ENCODE measurements around the gene MGAT5.
A peak's percentile ranks its signal among the peaks of the same experiment; 100 is the strongest.

MGAT5 gene

DNA sequence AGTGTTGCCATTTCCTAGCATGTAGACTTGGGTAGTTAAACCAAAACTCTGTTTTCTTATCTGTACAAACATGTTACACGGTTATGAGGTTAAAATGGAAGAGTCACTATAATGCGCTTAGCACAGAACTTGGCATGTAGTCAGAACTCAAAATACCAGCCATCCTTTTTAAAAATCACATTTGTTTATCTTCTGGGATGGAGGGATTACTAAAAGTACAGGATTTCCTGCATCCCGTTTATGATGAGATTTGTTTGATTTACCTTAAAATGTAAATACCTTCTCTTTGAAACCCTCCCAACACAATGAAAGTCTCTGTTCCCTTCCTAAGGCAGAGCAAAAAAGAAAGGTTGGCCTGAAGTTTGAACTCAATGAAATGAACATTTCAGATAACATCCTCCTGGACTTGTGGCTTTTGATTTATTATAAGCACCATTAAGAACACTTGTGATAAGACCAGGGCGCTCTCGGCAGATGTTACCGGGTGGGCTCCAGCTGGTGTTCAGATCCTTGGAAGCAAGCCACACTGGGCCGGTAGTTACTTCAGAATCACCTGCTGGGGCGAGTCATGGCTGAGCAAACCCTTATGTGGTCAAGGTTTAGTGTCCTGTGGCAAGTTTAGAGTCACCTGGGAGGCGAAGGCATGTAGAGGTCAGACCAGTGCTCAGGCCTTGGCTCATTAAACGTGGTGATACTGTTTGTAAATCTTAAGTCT is 105.7 kb downstream of the MGAT5 start:
- Histone ChIP-seq H3K4me1 (ENCODE audit: control insufficient read depth in 1 of 2, insufficient read depth in 2 of 2, low read length in 2 of 2) (peaks cover 0 to 16% of the 10 kb centered on the region in 2 donors), H3K36me3 (ENCODE audit: control insufficient read depth in 1 of 2, insufficient read depth in 2 of 2, low read length in 2 of 2) (peaks cover 10 to 12% of the 10 kb centered on the region in 2 donors), H3K4me3 (ENCODE audit: low read depth in 1 of 2, low read length in 2 of 2) (no peak overlapping the region), H3K27ac (ENCODE audit: low read length) (no peak overlapping the region), H3K27me3 (ENCODE audit: low read depth, low read length) (no peaks in the 10 kb centered on the region), H3K9me3 (ENCODE audit: control insufficient read depth in 1 of 2, low read length in 2 of 2) (no peaks in the 10 kb centered on the region)

DNA sequence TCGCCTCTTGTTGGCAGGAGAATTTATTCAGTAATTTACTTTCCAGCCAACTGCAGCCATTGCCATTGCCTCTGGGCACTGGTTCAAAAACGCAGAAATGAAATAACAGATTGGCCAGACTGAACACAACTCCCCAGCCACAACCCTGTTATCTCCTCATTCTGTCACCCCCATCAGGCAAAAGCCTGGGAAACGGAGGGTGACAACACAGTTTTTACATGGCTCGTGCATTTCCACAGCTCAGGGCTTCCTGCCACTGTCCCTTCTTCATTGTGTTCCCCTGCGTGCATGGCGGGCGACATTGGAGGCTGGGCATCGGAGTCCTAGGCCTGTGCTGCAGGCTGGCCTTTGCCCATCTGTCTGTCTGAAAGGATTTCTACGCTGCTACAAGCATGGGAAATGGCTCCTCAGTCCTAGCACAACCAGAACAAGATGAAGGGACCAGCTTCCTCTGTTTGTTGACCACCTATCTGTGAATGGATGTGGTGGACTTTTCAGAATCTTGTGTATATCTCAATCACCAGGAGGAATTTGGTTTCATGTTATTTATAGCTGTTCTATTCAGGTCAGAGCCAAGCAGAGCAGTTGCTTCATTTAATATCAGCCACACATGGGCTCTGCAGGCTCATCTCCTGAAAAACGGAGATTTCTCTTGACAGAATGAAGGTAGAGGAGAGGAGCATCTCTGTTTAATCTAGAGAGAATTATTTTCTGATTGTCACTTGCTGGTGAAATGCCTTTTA is 107.0 kb downstream of the MGAT5 start:
- H3K27ac ChIP-seq (ENCODE audit: low read length) = no peak overlapping the region
- peaks cover 10 to 12% of the 10 kb centered on the region in 2 donors for H3K36me3 ChIP-seq (ENCODE audit: control insufficient read depth in 1 of 2, insufficient read depth in 2 of 2, low read length in 2 of 2)
- H3K27me3 ChIP-seq (ENCODE audit: low read depth, low read length) = no peaks in the 10 kb centered on the region
- H3K4me1 ChIP-seq (ENCODE audit: control insufficient read depth in 1 of 2, insufficient read depth in 2 of 2, low read length in 2 of 2) = peaks cover 0 to 16% of the 10 kb centered on the region in 2 donors
- H3K4me3 ChIP-seq (ENCODE audit: low read depth in 1 of 2, low read length in 2 of 2) = peak overlapping the region in 1 of 2 donors; percentile 26
- no peaks in the 10 kb centered on the region for H3K9me3 ChIP-seq (ENCODE audit: control insufficient read depth in 1 of 2, low read length in 2 of 2)

DNA sequence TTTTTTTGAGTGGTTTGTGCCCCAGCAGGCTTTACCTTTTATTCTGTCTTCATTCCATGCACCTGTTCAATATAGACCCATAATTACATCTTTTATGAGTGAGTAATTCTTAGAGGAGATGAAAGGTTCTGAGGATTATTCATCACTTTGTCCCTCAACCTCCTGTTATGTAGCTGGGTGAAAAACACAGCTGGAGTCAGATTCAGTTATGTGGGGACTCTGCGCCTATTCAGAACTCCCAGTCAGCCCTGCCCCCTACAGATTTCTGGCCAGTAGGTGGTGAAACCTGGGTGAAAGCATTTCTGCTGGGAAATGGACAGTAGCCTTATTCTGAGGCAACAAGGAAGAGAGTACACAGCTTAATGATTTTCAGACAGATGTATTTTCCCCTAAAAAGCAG is 107.8 kb downstream of the MGAT5 start:
- Histone ChIP-seq H3K27me3 (ENCODE audit: low read depth, low read length) (no peaks in the 10 kb centered on the region), H3K36me3 (ENCODE audit: control insufficient read depth in 1 of 2, insufficient read depth in 2 of 2, low read length in 2 of 2) (peaks cover 10 to 12% of the 10 kb centered on the region in 2 donors), H3K4me3 (ENCODE audit: low read depth in 1 of 2, low read length in 2 of 2) (no peak overlapping the region), H3K27ac (ENCODE audit: low read length) (no peak overlapping the region), H3K9me3 (ENCODE audit: control insufficient read depth in 1 of 2, low read length in 2 of 2) (no peaks in the 10 kb centered on the region), H3K4me1 (ENCODE audit: control insufficient read depth in 1 of 2, insufficient read depth in 2 of 2, low read length in 2 of 2) (peaks cover 0 to 16% of the 10 kb centered on the region in 2 donors)

DNA sequence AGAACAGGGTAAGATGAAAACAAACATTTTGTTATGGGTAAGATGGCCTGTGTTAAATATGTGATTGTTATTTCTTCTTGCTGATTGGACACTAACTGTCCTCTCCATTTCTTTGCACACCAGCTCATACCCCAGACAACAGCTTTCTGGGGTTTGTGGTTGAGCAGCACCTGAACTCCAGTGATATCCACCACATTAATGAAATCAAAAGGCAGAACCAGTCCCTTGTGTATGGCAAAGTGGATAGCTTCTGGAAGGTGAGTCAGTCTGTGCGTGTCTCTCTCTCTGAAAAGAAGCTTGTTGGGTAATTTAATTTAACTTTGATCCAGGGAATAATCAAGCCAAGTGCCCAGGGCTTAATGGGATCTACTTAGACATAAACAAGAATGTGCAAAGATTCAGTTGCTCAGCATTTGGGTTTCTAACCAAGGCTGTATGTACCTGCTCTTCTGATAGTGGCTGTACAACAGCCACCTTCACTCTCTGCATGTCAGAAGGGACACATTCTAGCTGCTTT is 108.3 kb downstream of the MGAT5 start:
- no peaks in the 10 kb centered on the region for H3K9me3 ChIP-seq (ENCODE audit: control insufficient read depth in 1 of 2, low read length in 2 of 2)
- peaks cover 10 to 12% of the 10 kb centered on the region in 2 donors for H3K36me3 ChIP-seq (ENCODE audit: control insufficient read depth in 1 of 2, insufficient read depth in 2 of 2, low read length in 2 of 2)
- H3K4me3 ChIP-seq (ENCODE audit: low read depth in 1 of 2, low read length in 2 of 2) = no peak overlapping the region
- H3K4me1 ChIP-seq (ENCODE audit: control insufficient read depth in 1 of 2, insufficient read depth in 2 of 2, low read length in 2 of 2) = peaks cover 0 to 16% of the 10 kb centered on the region in 2 donors
- H3K27ac ChIP-seq (ENCODE audit: low read length) = no peak overlapping the region
- no peaks in the 10 kb centered on the region for H3K27me3 ChIP-seq (ENCODE audit: low read depth, low read length)

DNA sequence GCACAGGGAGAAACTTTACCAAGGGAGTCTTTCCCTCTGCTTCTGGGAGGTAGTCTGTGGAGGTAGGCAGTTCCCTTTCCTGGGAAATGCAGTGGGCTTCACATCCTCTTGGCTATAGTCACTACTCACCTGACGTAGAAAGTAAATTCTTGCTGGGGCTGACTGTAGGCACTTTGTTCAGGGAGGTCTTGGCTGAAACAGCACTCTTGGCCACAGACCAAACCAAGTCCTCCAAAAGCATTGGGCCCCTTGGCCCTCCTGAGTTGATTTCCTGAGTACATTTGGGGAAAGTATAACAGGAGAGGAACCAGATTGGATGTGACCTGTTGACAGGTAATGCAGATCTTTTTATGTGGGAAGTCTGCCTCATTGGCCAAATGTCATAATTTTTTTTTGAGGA is 108.9 kb downstream of the MGAT5 start:
- H3K4me3 ChIP-seq (ENCODE audit: low read depth in 1 of 2, low read length in 2 of 2) = no peak overlapping the region
- no peaks in the 10 kb centered on the region for H3K9me3 ChIP-seq (ENCODE audit: control insufficient read depth in 1 of 2, low read length in 2 of 2)
- no peak overlapping the region for H3K27ac ChIP-seq (ENCODE audit: low read length)
- peaks cover 0 to 20% of the 10 kb centered on the region in 2 donors for H3K4me1 ChIP-seq (ENCODE audit: control insufficient read depth in 1 of 2, insufficient read depth in 2 of 2, low read length in 2 of 2)
- no peaks in the 10 kb centered on the region for H3K27me3 ChIP-seq (ENCODE audit: low read depth, low read length)
- peaks cover 10 to 12% of the 10 kb centered on the region in 2 donors for H3K36me3 ChIP-seq (ENCODE audit: control insufficient read depth in 1 of 2, insufficient read depth in 2 of 2, low read length in 2 of 2)

DNA sequence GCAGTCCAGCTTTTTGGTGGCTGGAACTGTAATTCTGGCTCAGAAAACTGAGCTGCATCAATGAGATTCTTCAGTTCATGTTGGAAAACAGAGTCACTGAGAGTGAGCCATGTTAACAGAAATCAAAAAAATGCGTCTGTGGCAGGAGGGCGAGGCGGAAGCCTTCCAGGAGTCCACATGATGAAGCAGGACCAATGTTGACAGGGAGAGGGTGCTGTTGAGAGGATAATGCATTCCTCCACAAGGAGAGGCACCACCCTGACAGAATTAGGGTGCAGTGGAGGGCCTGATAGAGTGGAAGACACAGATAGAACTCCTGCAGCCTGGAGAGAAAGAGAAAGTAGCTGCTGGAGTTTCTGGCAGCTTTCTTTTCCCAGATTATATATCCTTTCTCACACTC is 111.5 kb downstream of the MGAT5 start:
- H3K36me3 ChIP-seq (ENCODE audit: control insufficient read depth in 1 of 2, insufficient read depth in 2 of 2, low read length in 2 of 2) = peaks cover 10 to 12% of the 10 kb centered on the region in 2 donors
- H3K27ac ChIP-seq (ENCODE audit: low read length) = no peak overlapping the region
- H3K4me3 ChIP-seq (ENCODE audit: low read depth in 1 of 2, low read length in 2 of 2) = no peak overlapping the region
- H3K4me1 ChIP-seq (ENCODE audit: control insufficient read depth in 1 of 2, insufficient read depth in 2 of 2, low read length in 2 of 2) = peaks cover 0 to 26% of the 10 kb centered on the region in 2 donors
- no peaks in the 10 kb centered on the region for H3K9me3 ChIP-seq (ENCODE audit: control insufficient read depth in 1 of 2, low read length in 2 of 2)
- no peaks in the 10 kb centered on the region for H3K27me3 ChIP-seq (ENCODE audit: low read depth, low read length)

DNA sequence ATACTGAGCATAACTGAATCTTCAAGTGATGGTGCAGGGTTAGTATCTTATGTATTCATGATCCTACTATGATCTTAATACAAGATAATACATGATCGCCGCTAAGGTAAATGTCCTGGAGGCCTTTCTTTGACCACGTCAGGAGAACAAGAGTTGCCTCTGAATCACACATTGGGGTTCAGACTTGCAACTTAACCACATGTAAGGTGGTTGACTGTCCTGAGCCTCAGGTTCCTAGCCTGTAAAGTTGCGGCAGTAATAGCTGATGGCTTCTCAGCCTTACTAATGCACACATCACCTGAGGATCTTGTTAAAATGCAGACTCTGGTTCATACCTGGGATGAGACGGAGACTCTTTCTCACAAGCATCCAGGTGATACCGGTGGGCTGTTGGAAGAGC is 112.5 kb downstream of the MGAT5 start:
- H3K27me3 ChIP-seq (ENCODE audit: low read depth, low read length) = no peaks in the 10 kb centered on the region
- H3K9me3 ChIP-seq (ENCODE audit: control insufficient read depth in 1 of 2, low read length in 2 of 2) = no peaks in the 10 kb centered on the region
- H3K4me1 ChIP-seq (ENCODE audit: control insufficient read depth in 1 of 2, insufficient read depth in 2 of 2, low read length in 2 of 2) = peaks cover 0 to 20% of the 10 kb centered on the region in 2 donors
- peaks cover 10 to 12% of the 10 kb centered on the region in 2 donors for H3K36me3 ChIP-seq (ENCODE audit: control insufficient read depth in 1 of 2, insufficient read depth in 2 of 2, low read length in 2 of 2)
- no peak overlapping the region for H3K4me3 ChIP-seq (ENCODE audit: low read depth in 1 of 2, low read length in 2 of 2)
- no peak overlapping the region for H3K27ac ChIP-seq (ENCODE audit: low read length)

DNA sequence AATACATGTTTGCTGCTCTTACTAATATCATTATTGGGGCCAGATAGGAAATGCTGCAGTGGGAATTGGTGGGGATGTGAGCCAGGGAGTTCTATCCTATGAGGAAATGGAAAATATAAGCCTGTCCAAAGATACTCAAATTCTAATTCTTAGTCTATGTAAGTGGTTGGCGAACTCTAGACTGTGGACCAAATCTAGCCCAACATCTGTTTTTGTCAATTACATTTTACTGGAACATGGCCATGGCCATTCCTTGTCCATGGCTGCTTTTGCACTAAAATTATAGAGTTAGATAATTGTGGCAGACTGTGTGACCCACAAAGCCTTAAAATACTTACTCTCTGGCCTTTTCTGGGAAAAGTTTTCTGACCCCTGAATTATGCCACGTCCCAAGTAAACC is 113.3 kb downstream of the MGAT5 start:
- Histone ChIP-seq H3K4me3 (ENCODE audit: low read depth in 1 of 2, low read length in 2 of 2) (no peak overlapping the region), H3K36me3 (ENCODE audit: control insufficient read depth in 1 of 2, insufficient read depth in 2 of 2, low read length in 2 of 2) (peaks cover 10 to 12% of the 10 kb centered on the region in 2 donors), H3K27ac (ENCODE audit: low read length) (no peak overlapping the region), H3K27me3 (ENCODE audit: low read depth, low read length) (no peaks in the 10 kb centered on the region), H3K4me1 (ENCODE audit: control insufficient read depth in 1 of 2, insufficient read depth in 2 of 2, low read length in 2 of 2) (peaks cover 0 to 22% of the 10 kb centered on the region in 2 donors), H3K9me3 (ENCODE audit: control insufficient read depth in 1 of 2, low read length in 2 of 2) (no peaks in the 10 kb centered on the region)

DNA sequence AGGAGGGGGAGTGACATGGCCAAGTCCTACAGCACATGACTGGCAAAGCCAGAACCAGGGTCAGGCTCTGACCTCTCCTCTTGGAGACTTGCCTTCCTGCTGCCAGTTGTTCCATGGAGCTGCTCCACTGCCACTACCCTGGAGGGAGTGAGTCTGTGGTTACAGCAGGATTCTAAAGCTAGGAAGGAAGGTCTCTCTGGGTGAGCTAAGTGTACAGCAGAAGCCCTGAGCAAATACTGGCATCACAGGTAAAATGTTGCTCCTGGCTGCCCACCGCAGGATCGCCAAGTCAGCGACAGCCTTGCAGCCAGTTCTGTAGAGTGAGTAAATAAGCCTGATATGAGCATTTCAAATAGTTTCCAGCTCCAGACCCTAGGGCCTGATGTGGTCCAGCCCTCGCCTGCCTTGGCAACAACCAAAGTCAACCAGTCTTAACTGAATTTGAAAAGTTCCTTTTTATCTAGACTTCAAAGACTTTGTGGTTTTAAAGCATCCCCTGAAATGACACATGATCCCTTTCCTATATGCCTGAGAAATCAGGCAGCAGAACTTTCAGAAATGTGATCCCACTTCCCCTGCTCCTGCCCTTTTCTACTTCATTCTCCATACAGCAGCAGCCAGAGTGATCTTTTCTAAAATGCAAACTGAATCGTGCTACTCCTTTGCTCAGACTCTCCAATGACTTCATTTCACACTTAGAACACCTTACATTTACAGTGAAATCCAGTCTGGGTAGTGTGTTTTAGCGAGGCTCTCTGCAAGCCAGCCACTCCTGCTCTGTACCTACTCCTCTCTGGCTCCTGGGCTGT is 114.3 kb downstream of the MGAT5 start:
- Histone ChIP-seq H3K27ac (ENCODE audit: low read length) (no peak overlapping the region), H3K4me3 (ENCODE audit: low read depth in 1 of 2, low read length in 2 of 2) (no peak overlapping the region), H3K4me1 (ENCODE audit: control insufficient read depth in 1 of 2, insufficient read depth in 2 of 2, low read length in 2 of 2) (peaks cover 6 to 32% of the 10 kb centered on the region in 2 donors), H3K9me3 (ENCODE audit: control insufficient read depth in 1 of 2, low read length in 2 of 2) (no peaks in the 10 kb centered on the region), H3K36me3 (ENCODE audit: control insufficient read depth in 1 of 2, insufficient read depth in 2 of 2, low read length in 2 of 2) (peaks cover under 1 to 2% of the 10 kb centered on the region in 2 donors), H3K27me3 (ENCODE audit: low read depth, low read length) (no peaks in the 10 kb centered on the region)

DNA sequence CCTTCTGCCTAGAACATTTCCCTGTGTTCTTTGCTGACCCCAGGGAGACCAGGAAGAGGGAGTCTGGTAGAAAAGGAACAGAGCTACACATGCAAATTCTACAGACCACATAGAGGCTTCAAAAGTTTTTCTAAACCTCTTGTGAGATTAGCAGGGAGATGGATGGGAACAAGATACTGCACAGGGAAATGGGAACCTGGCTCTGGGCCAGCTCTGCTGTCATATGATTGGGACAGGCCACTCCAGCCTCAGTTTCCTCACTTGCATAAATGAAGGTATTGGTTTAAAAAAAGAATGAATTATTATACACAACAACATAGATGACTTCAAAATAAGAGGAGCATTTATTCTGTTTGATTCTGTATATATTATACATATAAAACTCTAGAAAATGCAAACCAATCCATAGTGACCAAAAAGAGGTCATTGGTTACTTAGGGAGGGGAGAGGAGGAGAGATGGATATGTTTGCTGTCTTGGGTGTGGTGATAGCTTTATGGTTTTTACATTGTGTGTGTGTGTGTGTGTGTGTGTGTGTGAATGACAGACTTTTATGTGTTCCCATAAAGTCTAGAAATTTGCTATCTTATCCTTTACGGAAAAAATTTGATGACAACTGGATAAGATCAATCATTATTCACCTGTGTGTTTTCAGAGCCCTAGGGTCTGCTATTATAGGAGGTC is 115.5 kb downstream of the MGAT5 start:
- Histone ChIP-seq H3K27ac (ENCODE audit: low read length) (no peak overlapping the region), H3K4me1 (ENCODE audit: control insufficient read depth in 1 of 2, insufficient read depth in 2 of 2, low read length in 2 of 2) (peaks cover 8 to 38% of the 10 kb centered on the region in 2 donors), H3K27me3 (ENCODE audit: low read depth, low read length) (no peaks in the 10 kb centered on the region), H3K36me3 (ENCODE audit: control insufficient read depth in 1 of 2, insufficient read depth in 2 of 2, low read length in 2 of 2) (no peaks in the 10 kb centered on the region), H3K4me3 (ENCODE audit: low read depth in 1 of 2, low read length in 2 of 2) (no peak overlapping the region), H3K9me3 (ENCODE audit: control insufficient read depth in 1 of 2, low read length in 2 of 2) (no peaks in the 10 kb centered on the region)

All from muscle layer of duodenum (tissue), 2 donors.